Endothelial cell of umbilical vein (primary cell): ENCODE data around the gene BBX. TPM values are rescaled to one million over a fixed set of nuclear protein-coding genes. Genes with fewer than 3 reads are reported as not detected.

Experiments
- BruUV-seq: library from RNA; stranded (reverse); fragments of 400-500 nt; replicated peaks from 2 replicates; lab custom pipeline; 2021; lab: Mats Ljungman, UMichigan
- CTCF ChIA-PET: fragments of 300-600, 350-600 bp; sonication (Branson Sonifier 250); formaldehyde crosslinking; loops from one replicate; lab custom pipeline; 2021; ENCODE audit warnings: antibody characterized with exemption, inconsistent platforms; lab: Charles Lee
- POLR2A ChIA-PET: fragments of 300-600, 350-600 bp; sonication (Branson Sonifier 250); formaldehyde crosslinking; loops from one replicate; lab custom pipeline; 2021; ENCODE audit warnings: antibody characterized with exemption, inconsistent platforms; lab: Charles Lee
- DNase-seq: peaks from one replicate; pipeline ENCODE4 v3.0.0-alpha.2; 2011; ENCODE audit warnings: low read depth, low spot score
- FAIRE-seq: peaks from 2 replicates; lab custom pipeline; 2011; peaks lifted over from hg19 to GRCh38; lab: Jason Lieb, UNC
- H2AFZ ChIP-seq: 2 replicates; pipeline ENCODE4 v1.6.0; 2012; ENCODE audit warnings: low read depth, low read length, control low read depth, inconsistent platforms
- H3K27ac ChIP-seq: 2 replicates; pipeline ENCODE4 v1.5.1; 2011; ENCODE audit warnings: low read depth, mild to moderate bottlenecking, control low read depth, low read length, moderate library complexity; ENCODE audit not compliant: insufficient read depth
- H3K27me3 ChIP-seq, 2 experiments: 2 replicates each; pipeline versions ENCODE4 v1.6.0 to v1.6.1; 2011; ENCODE audit warnings: low read length in 2 of 2, mixed read lengths in 1 of 2; ENCODE audit not compliant: control insufficient read depth in 2 of 2, insufficient read depth in 2 of 2
- H3K36me3 ChIP-seq, 2 experiments: 2 replicates in 1 of 2; 3 replicates in 1 of 2; pipeline ENCODE4 v1.5.1; 2011; ENCODE audit warnings: low read length in 2 of 2, mild to moderate bottlenecking in 1 of 2, moderate library complexity in 1 of 2; ENCODE audit not compliant: control insufficient read depth in 2 of 2, insufficient read depth in 2 of 2; ENCODE audit errors: extremely low read depth in 1 of 2
- H3K4me1 ChIP-seq: 3 replicates; pipeline ENCODE4 v1.5.1; 2011; ENCODE audit warnings: mild to moderate bottlenecking, low read length; ENCODE audit not compliant: control insufficient read depth, insufficient read depth; ENCODE audit errors: extremely low read depth
- H3K4me2 ChIP-seq: 2 replicates; pipeline ENCODE4 v1.6.1; 2011; ENCODE audit warnings: low read length, control low read depth, mixed read lengths; ENCODE audit not compliant: insufficient read depth
- H3K4me3 ChIP-seq, 3 experiments: fragments of 200-600 bp in 1 of 3; sonication (generic), shearing (Covaris generic) in 1 of 3; replicated peaks in 1 of 3; 2 replicates each; pipeline ENCODE4 v1.5.1; 2011 to 2016; ENCODE audit warnings: control low read depth in 3 of 3, low read length in 3 of 3, mild to moderate bottlenecking in 2 of 3, inconsistent platforms in 1 of 3, low read depth in 1 of 3, moderate library complexity in 1 of 3; ENCODE audit not compliant: insufficient read depth in 1 of 3
- H3K79me2 ChIP-seq: 2 replicates; pipeline ENCODE4 v1.6.0; 2012; ENCODE audit warnings: low read length, inconsistent platforms; ENCODE audit not compliant: control insufficient read depth, insufficient read depth
- H3K9ac ChIP-seq: replicated peaks from 2 replicates; pipeline ENCODE3; 2011; ENCODE audit warnings: low read length, control low read depth; ENCODE audit not compliant: insufficient read depth; ENCODE audit errors: extremely low read depth
- H3K9me1 ChIP-seq: replicated peaks from 3 replicates; pipeline ENCODE4 v1.6.0; 2011; ENCODE audit warnings: mild to moderate bottlenecking, low read length; ENCODE audit not compliant: control insufficient read depth, insufficient read depth; ENCODE audit errors: extremely low read depth
- H3K9me3 ChIP-seq: replicated peaks from 2 replicates; pipeline ENCODE4 v1.5.1; 2012; ENCODE audit warnings: low read length, inconsistent platforms; ENCODE audit not compliant: control insufficient read depth, insufficient read depth
- H4K20me1 ChIP-seq: replicated peaks from 2 replicates; pipeline ENCODE3; 2011; ENCODE audit warnings: mild to moderate bottlenecking, low read length; ENCODE audit not compliant: control insufficient read depth, insufficient read depth; ENCODE audit errors: extremely low read depth
- EZH2 ChIP-seq: IDR thresholded peaks from 2 replicates; pipeline ENCODE4 v1.6.1; 2012; ENCODE audit warnings: borderline replicate concordance, low read depth, mild to moderate bottlenecking, moderate library complexity, low read length, inconsistent platforms; ENCODE audit not compliant: severe bottlenecking
- FOS ChIP-seq: IDR thresholded peaks from 2 replicates; pipeline ENCODE4 v1.6.1; 2011; ENCODE audit warnings: mild to moderate bottlenecking, low read length, moderate library complexity, borderline replicate concordance; ENCODE audit not compliant: insufficient read depth
- GATA2 ChIP-seq: IDR thresholded peaks from 2 replicates; pipeline ENCODE4 v1.7.0; 2011; ENCODE audit warnings: low read depth, mild to moderate bottlenecking, moderate library complexity, mixed read lengths, low read length; ENCODE audit not compliant: insufficient read length, insufficient read depth
- JUN ChIP-seq: IDR thresholded peaks from 2 replicates; pipeline ENCODE4 v1.6.1; 2011; ENCODE audit warnings: borderline replicate concordance, low read depth; ENCODE audit not compliant: insufficient read length, insufficient read depth
- MAX ChIP-seq: IDR thresholded peaks from 2 replicates; pipeline ENCODE4 v1.6.1; 2011; ENCODE audit not compliant: insufficient read depth, insufficient read length
- MYC ChIP-seq: IDR thresholded peaks from one replicate; pipeline ENCODE4 v1.6.1; 2011; ENCODE audit warnings: mild to moderate bottlenecking, low read depth, low read length
- POLR2A ChIP-seq: IDR thresholded peaks from 2 replicates; pipeline ENCODE4 v1.6.1; 2012; ENCODE audit warnings: low read depth, mild to moderate bottlenecking, control low read depth, low read length
- POLR2AphosphoS5 ChIP-seq: IDR thresholded peaks from 2 replicates; pipeline ENCODE4 v1.6.1; 2012; ENCODE audit warnings: low read depth, mild to moderate bottlenecking, control low read depth, low read length, moderate library complexity; ENCODE audit not compliant: insufficient read depth
- dilution Hi-C: fragments of 300-500 bp; cut with MboI; formaldehyde crosslinking; loops from one replicate; pipeline ENCODE4 v1.15.0; 2019; ENCODE audit warnings: low sequenced_read_pairs; ENCODE audit not compliant: extremely low pct_ligation_motif_present
- intact Hi-C: fragments of 100-400 bp; cut with micrococcal nuclease; formaldehyde crosslinking; loops from one replicate; pipeline ENCODE4 v1.10.0; 2022
- polyA plus RNA-seq, 4 experiments: library from polyadenylated mRNA; depleted of rRNA in 3 of 4; stranded (reverse) in 3 of 4; unstranded in 1 of 4; fragments of >200 nt; gene quantifications; 2 replicates each; pipeline versions ENCODE4 v1.2.1 to v1.2.3, GENCODE V29; 2011 to 2012; ENCODE audit warnings: missing spikeins in 1 of 4
- total RNA-seq: library from RNA; stranded (reverse); gene quantifications from 2 replicates; pipeline ENCODE4 v1.2.3, GENCODE V29; 2021
- TF ChIP-seq, protein P1 (sequence below), 2 donors: IDR thresholded peaks; 1 replicate in 1 of 2; 2 replicates in 1 of 2; pipeline ENCODE4 v1.5.1; 2011; ENCODE audit warnings: low read length in 2 of 2, mild to moderate bottlenecking in 2 of 2, moderate library complexity in 2 of 2, control low read depth in 1 of 2, inconsistent platforms in 1 of 2, low read depth in 1 of 2; ENCODE audit not compliant: insufficient read depth in 1 of 2; ENCODE audit errors: extremely low read depth in 1 of 2

BBX gene
- total and polyA plus RNA-seq, 2 donors (not counting 3 experiments of a cell fraction or from before 2014, with no cell fraction given): 21.4 to 43.4 TPM

GRCh38 chr3:107857854-107858253 lies 335.1 kb downstream of the BBX start:
- H3K36me3 ChIP-seq: no peaks in the 10 kb centered on the region
- H2AFZ ChIP-seq: no peak overlapping the region
- H3K27ac ChIP-seq: no peak overlapping the region
- DNase-seq (no peak), FAIRE-seq (no peak)
- no peaks in the 10 kb centered on the region for H3K79me2 ChIP-seq
- H3K9me3 ChIP-seq: no peaks in the 10 kb centered on the region
- intact Hi-C loops (no loop called here), dilution Hi-C loops (no loop called here)
- no peak overlapping the region for H3K9ac ChIP-seq
- no peaks in the 10 kb centered on the region for H3K9me1 ChIP-seq
- CTCF ChIA-PET: interaction anchor here (1.2 kb wide), 1 partner anchor 560 kb away, joined by 3 read pairs; no protein-coding TSS in a partner anchor
- H3K4me3 ChIP-seq: no peak overlapping the region
- no peak overlapping the region for H3K4me2 ChIP-seq
- H3K27me3 ChIP-seq: peaks cover 6 to 8% of the 10 kb centered on the region in 2 experiments
- TF ChIP-seq MYC: no peak
- TF ChIP-seq POLR2AphosphoS5: no peak
- TF ChIP-seq, protein P1, sequence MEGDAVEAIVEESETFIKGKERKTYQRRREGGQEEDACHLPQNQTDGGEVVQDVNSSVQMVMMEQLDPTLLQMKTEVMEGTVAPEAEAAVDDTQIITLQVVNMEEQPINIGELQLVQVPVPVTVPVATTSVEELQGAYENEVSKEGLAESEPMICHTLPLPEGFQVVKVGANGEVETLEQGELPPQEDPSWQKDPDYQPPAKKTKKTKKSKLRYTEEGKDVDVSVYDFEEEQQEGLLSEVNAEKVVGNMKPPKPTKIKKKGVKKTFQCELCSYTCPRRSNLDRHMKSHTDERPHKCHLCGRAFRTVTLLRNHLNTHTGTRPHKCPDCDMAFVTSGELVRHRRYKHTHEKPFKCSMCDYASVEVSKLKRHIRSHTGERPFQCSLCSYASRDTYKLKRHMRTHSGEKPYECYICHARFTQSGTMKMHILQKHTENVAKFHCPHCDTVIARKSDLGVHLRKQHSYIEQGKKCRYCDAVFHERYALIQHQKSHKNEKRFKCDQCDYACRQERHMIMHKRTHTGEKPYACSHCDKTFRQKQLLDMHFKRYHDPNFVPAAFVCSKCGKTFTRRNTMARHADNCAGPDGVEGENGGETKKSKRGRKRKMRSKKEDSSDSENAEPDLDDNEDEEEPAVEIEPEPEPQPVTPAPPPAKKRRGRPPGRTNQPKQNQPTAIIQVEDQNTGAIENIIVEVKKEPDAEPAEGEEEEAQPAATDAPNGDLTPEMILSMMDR (IDR thresholded peaks at IDR 0.05; ENCODE audit: extremely low read depth in 1 of 2, insufficient read depth in 1 of 2, low read depth in 1 of 2, low read length in 2 of 2): no peak
- TF ChIP-seq POLR2A: no peak
- TF ChIP-seq FOS: no peak
- TF ChIP-seq GATA2: no peak
- TF ChIP-seq EZH2: no peak
- no peak for TF ChIP-seq MAX
- TF ChIP-seq JUN: no peak
- BruUV-seq: no TSS peak
- no peaks in the 10 kb centered on the region for H3K4me1 ChIP-seq
- no peaks in the 10 kb centered on the region for H4K20me1 ChIP-seq
- POLR2A ChIA-PET: no interaction called here
